GM23338 (cell line): ENCODE data around the gene POP4.

Experiments used
- CTCF ChIP-seq, 2 experiments: fragments of 200-600 bp in 1 of 2; sonication (generic) in 1 of 2; conservative IDR thresholded peaks; 2 replicates each; pipeline versions ENCODE4 v1.5.1 to v1.6.1; 2016 to 2017; ENCODE audit warnings: antibody characterized with exemption in 2 of 2, low read depth in 2 of 2, mild to moderate bottlenecking in 2 of 2, moderate library complexity in 1 of 2
- ETS1 ChIP-seq: IDR thresholded peaks from 2 replicates; pipeline ENCODE4 v1.6.1; 2016; ENCODE audit warnings: antibody characterized with exemption
- POLR2AphosphoS5 ChIP-seq: IDR thresholded peaks from 2 replicates; pipeline ENCODE4 v1.6.1; 2016; ENCODE audit warnings: antibody characterized with exemption, low read depth
- REST ChIP-seq: IDR thresholded peaks from one replicate; pipeline ENCODE4 v1.6.1; 2018; ENCODE audit warnings: antibody characterized with exemption; ENCODE audit not compliant: unreplicated experiment

GRCh38 chr19:29662278-29662603 is 56.2 kb downstream of the POP4 start:
- TF ChIP-seq POLR2AphosphoS5: no peak
- TF ChIP-seq CTCF (conservative IDR thresholded peaks at IDR 0.05; ENCODE audit: low read depth in 2 of 2): no peak
- no peak for TF ChIP-seq REST
- no peak for TF ChIP-seq ETS1
